Glutamatergic neuron (in vitro differentiated cells): ENCODE results near the gene CCDC141. TPM values are rescaled to one million over a fixed set of nuclear protein-coding genes. Genes with fewer than 3 reads are reported as not detected.
"Not testable (repeated sequence)": the region's sequence is repeated elsewhere in the genome, so short reads cannot be mapped to it uniquely, and the experiment has no call there.

Experiments used
- DNase-seq: peaks from one replicate; pipeline ENCODE4 v3.0.0; 2022
- H3K27ac Mint-ChIP-seq: one replicate; pipeline ENCODE4 v1.8.0; 2020; ENCODE audit warnings: mild to moderate bottlenecking, mixed read lengths, inconsistent platforms; ENCODE audit not compliant: unreplicated experiment
- H3K27me3 Mint-ChIP-seq: one replicate; pipeline ENCODE4 v1.8.0; 2020; ENCODE audit warnings: mild to moderate bottlenecking, moderate library complexity, mixed read lengths, inconsistent platforms; ENCODE audit not compliant: unreplicated experiment
- H3K36me3 Mint-ChIP-seq: one replicate; pipeline ENCODE4 v1.8.0; 2020; ENCODE audit warnings: mild to moderate bottlenecking, mixed read lengths, inconsistent platforms; ENCODE audit not compliant: unreplicated experiment
- H3K4me1 Mint-ChIP-seq: one replicate; pipeline ENCODE4 v1.8.0; 2020; ENCODE audit warnings: mild to moderate bottlenecking, low read depth, mixed read lengths, inconsistent platforms; ENCODE audit not compliant: unreplicated experiment
- H3K4me3 Mint-ChIP-seq: one replicate; pipeline ENCODE4 v1.8.0; 2020; ENCODE audit warnings: mild to moderate bottlenecking, mixed read lengths, inconsistent platforms; ENCODE audit not compliant: unreplicated experiment
- H3K9me3 Mint-ChIP-seq: one replicate; pipeline ENCODE4 v1.8.0; 2020; ENCODE audit warnings: mild to moderate bottlenecking, moderate library complexity, mixed read lengths, inconsistent platforms; ENCODE audit not compliant: unreplicated experiment
- CTCF ChIP-seq: fragments of 200-600 bp; sonication (generic); IDR thresholded peaks from one replicate; pipeline ENCODE4 v1.5.0; 2021; ENCODE audit not compliant: partially characterized antibody, unreplicated experiment
- total RNA-seq: library from RNA; stranded (reverse); fragmentation: NEBNext Ultra II Directional; extraction: Animal tissue kit (Norgen Biotek cat#: 25700); gene quantifications from one replicate; pipeline ENCODE4 v1.2.1, GENCODE V29; 2021; ENCODE audit not compliant: unreplicated experiment

CCDC141 gene
- total RNA-seq, 1 donor from 2014 or later, result 0.51 TPM

GRCh38 chr2:179069685-179070084, 19.7 kb upstream of the CCDC141 start:
- DNase-seq, result no peak
- Mint-ChIP-seq H3K4me3 (no peak overlapping the region), H3K27ac (no peak overlapping the region), H3K36me3 (peaks cover 4% of the 10 kb centered on the region), H3K9me3 (no peaks in the 10 kb centered on the region), H3K4me1 (no peaks in the 10 kb centered on the region), H3K27me3 (no peaks in the 10 kb centered on the region)
- TF ChIP-seq CTCF, result no peak

GRCh38 chr2:179068991-179069643, 19.2 kb upstream of the CCDC141 start:
- TF ChIP-seq CTCF, result no peak
- peaks cover 4% of the 10 kb centered on the region for H3K36me3 Mint-ChIP-seq
- H3K4me1 Mint-ChIP-seq, result no peaks in the 10 kb centered on the region
- DNase-seq, result no peak
- H3K4me3 Mint-ChIP-seq, result no peak overlapping the region
- H3K9me3 Mint-ChIP-seq, result no peaks in the 10 kb centered on the region
- no peak overlapping the region for H3K27ac Mint-ChIP-seq
- no peaks in the 10 kb centered on the region for H3K27me3 Mint-ChIP-seq

- no peak for DNase-seq
Measured at GRCh38 chr2:179059026-179059700, 9.2 kb upstream of the CCDC141 start.

GRCh38 chr2:179057737-179058136, 7.8 kb upstream of the CCDC141 start:
- DNase-seq, result no peak
- no peaks in the 10 kb centered on the region for H3K9me3 Mint-ChIP-seq
- H3K4me1 Mint-ChIP-seq, result no peaks in the 10 kb centered on the region
- TF ChIP-seq CTCF, result no peak
- no peaks in the 10 kb centered on the region for H3K36me3 Mint-ChIP-seq
- H3K27ac Mint-ChIP-seq, result no peak overlapping the region
- H3K27me3 Mint-ChIP-seq, result peaks cover 2% of the 10 kb centered on the region
- no peak overlapping the region for H3K4me3 Mint-ChIP-seq

More at GRCh38 chr2:179059026-179059700, 9.2 kb upstream of the CCDC141 start:
- peaks cover 2% of the 10 kb centered on the region for H3K27me3 Mint-ChIP-seq
- no peak overlapping the region for H3K27ac Mint-ChIP-seq
- no peak for TF ChIP-seq CTCF
- no peaks in the 10 kb centered on the region for H3K36me3 Mint-ChIP-seq
- no peaks in the 10 kb centered on the region for H3K9me3 Mint-ChIP-seq
- H3K4me3 Mint-ChIP-seq, result no peak overlapping the region
- H3K4me1 Mint-ChIP-seq, result no peaks in the 10 kb centered on the region

GRCh38 chr2:179053568-179053967, 3.6 kb upstream of the CCDC141 start:
- not testable (repeated sequence) for DNase-seq, H3K27me3 Mint-ChIP-seq, H3K27ac Mint-ChIP-seq, H3K4me1 Mint-ChIP-seq, H3K4me3 Mint-ChIP-seq, H3K9me3 Mint-ChIP-seq, H3K36me3 Mint-ChIP-seq
